ENCODE results near the gene ZNF555.

Gene ZNF555

DNA sequence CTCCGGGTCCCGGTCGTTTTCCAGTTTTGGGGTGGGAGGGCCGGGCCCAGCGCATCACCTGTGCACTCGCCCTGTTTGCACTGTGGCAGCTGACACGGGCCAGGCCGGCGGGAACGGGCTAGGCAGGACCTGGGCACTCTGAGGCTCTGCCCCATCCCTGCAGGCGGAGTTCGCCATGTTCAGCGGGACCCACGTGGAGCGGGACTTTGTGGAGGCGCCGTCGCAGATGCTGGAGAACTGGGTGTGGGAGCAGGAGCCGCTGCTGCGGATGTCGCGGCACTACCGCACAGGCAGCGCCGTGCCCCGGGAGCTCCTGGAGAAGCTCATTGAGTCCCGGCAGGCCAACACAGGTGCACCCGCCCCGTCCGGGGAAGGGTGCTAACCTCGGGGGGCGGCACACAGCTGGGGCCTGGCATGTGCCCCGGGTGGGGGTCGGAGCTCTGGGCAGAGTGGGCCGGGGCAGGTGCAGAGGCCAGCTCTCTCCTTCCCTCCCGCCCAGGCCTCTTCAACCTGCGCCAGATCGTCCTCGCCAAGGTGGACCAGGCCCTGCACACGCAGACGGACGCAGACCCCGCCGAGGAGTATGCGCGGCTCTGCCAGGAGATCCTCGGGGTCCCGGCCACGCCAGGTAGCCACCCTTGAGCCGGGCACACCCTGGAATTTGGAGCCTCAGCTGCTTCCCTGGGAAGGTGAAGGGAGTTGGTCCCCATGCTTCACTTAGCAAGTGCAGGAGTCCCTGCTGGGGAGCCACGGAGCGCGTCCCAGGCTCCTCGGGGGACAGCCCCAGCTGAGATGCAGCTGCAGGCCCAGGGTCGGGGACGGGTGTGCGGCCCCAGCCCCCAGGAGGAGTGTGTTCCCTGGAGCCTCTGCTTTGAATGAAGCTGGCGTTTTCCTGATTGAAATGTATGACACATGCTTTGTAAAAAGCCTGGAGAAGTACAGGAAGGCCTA is 30.9 kb upstream of the ZNF555 start:
- Histone ChIP-seq H3K4me2 (no peak overlapping the region), H3K9ac (no peak overlapping the region), H4K20me1 (ENCODE audit: insufficient read depth) (no peaks in the 10 kb centered on the region), H3K27ac (no peak overlapping the region), H3K36me3 (ENCODE audit: insufficient read depth) (no peaks in the 10 kb centered on the region; the same call in 1 of the 2 replicates), H3K4me3 (IDR thresholded peaks at IDR 0.05; ENCODE audit: insufficient read depth, low read depth, low read length) (no peak overlapping the region), H3K79me2 (ENCODE audit: insufficient read depth, low read depth) (no peaks in the 10 kb centered on the region), H3K27me3 (ENCODE audit: insufficient read depth, low read depth) (no peaks in the 10 kb centered on the region), H3K4me1 (ENCODE audit: low read depth, poor library complexity, severe bottlenecking) (no peaks in the 10 kb centered on the region), H2AFZ (ENCODE audit: low read depth) (no peak overlapping the region)
- TF ChIP-seq CTCF (conservative IDR thresholded peaks at IDR 0.05; ENCODE audit: low read depth, low read length) = no peak

GRCh38 chr19:2811221-2811722 is 30.0 kb upstream of the ZNF555 start:
- Histone ChIP-seq H3K4me3 (IDR thresholded peaks at IDR 0.05; ENCODE audit: insufficient read depth, low read depth, low read length) (no peak overlapping the region), H3K4me2 (no peak overlapping the region), H3K27me3 (ENCODE audit: insufficient read depth, low read depth) (no peaks in the 10 kb centered on the region), H3K4me1 (ENCODE audit: low read depth, poor library complexity, severe bottlenecking) (no peaks in the 10 kb centered on the region), H3K36me3 (ENCODE audit: insufficient read depth) (no peaks in the 10 kb centered on the region; the same call in 1 of the 2 replicates), H3K27ac (no peak overlapping the region), H2AFZ (ENCODE audit: low read depth) (no peak overlapping the region), H4K20me1 (ENCODE audit: insufficient read depth) (no peaks in the 10 kb centered on the region), H3K79me2 (ENCODE audit: insufficient read depth, low read depth) (no peaks in the 10 kb centered on the region), H3K9ac (no peak overlapping the region)
- TF ChIP-seq CTCF (conservative IDR thresholded peaks at IDR 0.05; ENCODE audit: low read depth, low read length) = no peak

DNA sequence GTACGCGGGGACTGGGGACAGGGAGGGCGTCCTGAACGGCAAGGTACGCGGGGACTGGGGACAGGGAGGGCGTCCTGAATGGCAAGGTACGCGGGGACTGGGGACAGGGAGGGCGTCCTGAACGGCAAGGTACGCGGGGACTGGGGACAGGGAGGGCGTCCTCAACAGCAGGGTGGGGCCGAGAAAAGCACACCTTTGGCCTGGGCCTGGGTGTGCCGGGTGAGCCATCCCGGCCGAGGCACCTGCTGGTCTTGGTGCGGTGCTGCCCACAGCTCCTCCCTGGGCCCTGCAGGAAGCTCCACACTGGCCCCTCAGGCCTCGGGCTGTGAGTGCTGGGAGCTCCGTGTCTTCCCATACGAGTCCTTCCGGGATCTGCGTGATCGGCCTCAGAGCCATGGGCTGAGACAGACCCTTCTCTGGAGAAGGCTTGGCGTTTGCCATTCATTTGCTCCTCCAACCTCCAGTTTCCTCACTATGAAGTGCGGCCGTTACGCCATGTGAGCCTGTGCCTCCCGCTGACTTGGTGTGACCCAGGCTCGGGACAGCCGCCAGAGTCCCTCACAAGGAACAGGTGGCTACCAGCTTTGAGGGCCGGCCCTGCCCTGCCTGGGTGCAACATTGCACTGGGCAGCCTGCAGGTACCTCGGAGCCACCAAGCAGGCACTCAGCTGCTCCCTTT is 29.4 kb upstream of the ZNF555 start:
- Histone ChIP-seq H3K9ac (no peak overlapping the region), H3K4me1 (ENCODE audit: low read depth, poor library complexity, severe bottlenecking) (no peaks in the 10 kb centered on the region), H3K4me2 (no peak overlapping the region), H2AFZ (ENCODE audit: low read depth) (no peak overlapping the region), H4K20me1 (ENCODE audit: insufficient read depth) (no peaks in the 10 kb centered on the region), H3K79me2 (ENCODE audit: insufficient read depth, low read depth) (no peaks in the 10 kb centered on the region), H3K4me3 (IDR thresholded peaks at IDR 0.05; ENCODE audit: insufficient read depth, low read depth, low read length) (no peak overlapping the region), H3K36me3 (ENCODE audit: insufficient read depth) (no peaks in the 10 kb centered on the region; the same call in 1 of the 2 replicates), H3K27me3 (ENCODE audit: insufficient read depth, low read depth) (no peaks in the 10 kb centered on the region), H3K27ac (no peak overlapping the region)
- no peak for TF ChIP-seq CTCF (conservative IDR thresholded peaks at IDR 0.05; ENCODE audit: low read depth, low read length)

DNA sequence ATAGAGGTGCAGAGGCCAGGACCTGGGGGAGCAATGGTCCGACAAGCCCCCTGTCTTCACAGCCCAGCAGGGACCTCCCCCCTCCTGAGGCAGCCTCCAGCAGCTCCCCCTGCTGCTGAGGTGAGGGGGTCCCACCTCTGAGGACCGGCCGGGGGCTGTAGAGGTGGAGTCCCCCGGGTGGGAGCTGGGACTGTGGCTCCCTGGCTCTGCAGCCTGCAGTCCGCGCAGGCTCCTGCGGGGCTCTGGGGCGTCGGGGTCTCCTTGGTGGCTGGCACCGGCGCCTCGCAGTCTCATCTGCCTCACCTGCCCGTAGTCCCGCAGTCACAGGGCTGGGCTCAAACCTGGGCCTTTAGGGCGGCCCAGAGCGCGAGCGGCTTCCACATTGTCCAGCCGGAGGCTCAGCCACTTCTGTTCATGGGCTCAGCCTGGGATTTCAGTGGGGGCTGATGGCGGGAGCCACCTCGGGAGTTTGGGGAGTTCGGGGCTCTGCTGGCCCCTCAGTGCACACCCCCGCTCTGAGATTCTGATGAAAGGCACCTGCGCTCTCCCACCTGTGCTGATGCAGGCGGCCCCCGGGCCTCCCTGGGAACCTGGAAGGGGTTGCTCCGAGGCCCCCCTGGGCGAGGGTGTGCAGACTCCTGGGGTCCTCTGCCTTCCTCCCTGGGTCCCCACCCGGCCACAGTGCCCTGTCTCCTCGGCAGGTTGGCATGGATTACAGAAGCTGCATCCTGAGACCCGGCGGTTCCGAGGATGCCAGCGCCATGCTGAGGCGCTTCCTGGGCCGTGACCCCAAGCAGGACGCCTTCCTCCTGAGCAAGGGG is 28.7 kb upstream of the ZNF555 start:
- Histone ChIP-seq H4K20me1 (ENCODE audit: insufficient read depth) (no peaks in the 10 kb centered on the region), H3K4me2 (no peak overlapping the region), H3K36me3 (ENCODE audit: insufficient read depth) (no peaks in the 10 kb centered on the region; the same call in 1 of the 2 replicates), H3K9ac (no peak overlapping the region), H3K4me3 (IDR thresholded peaks at IDR 0.05; ENCODE audit: insufficient read depth, low read depth, low read length) (no peak overlapping the region), H3K27ac (no peak overlapping the region), H3K27me3 (ENCODE audit: insufficient read depth, low read depth) (no peaks in the 10 kb centered on the region), H2AFZ (ENCODE audit: low read depth) (no peak overlapping the region), H3K4me1 (ENCODE audit: low read depth, poor library complexity, severe bottlenecking) (no peaks in the 10 kb centered on the region), H3K79me2 (ENCODE audit: insufficient read depth, low read depth) (no peaks in the 10 kb centered on the region)
- TF ChIP-seq CTCF (conservative IDR thresholded peaks at IDR 0.05; ENCODE audit: low read depth, low read length) = no peak
